PFSK-1 (cell line): Measurements from ENCODE around the gene HIVEP2.

Experiments
- FOXP2 ChIP-seq: optimal IDR thresholded peaks from 2 replicates; pipeline ENCODE3; 2011; ENCODE audit warnings: borderline replicate concordance, control low read depth, inconsistent platforms; ENCODE audit not compliant: insufficient read depth; ENCODE audit errors: extremely low read length, extremely low read depth
- POLR2AphosphoS5 ChIP-seq: IDR thresholded peaks from 2 replicates; pipeline ENCODE4 v1.6.1; 2012; ENCODE audit warnings: low read depth, mild to moderate bottlenecking, control low read depth, low read length, moderate library complexity
- SIN3A ChIP-seq: IDR thresholded peaks from 2 replicates; pipeline ENCODE4 v1.6.1; 2012; ENCODE audit warnings: mild to moderate bottlenecking, low read length, moderate library complexity, borderline replicate concordance; ENCODE audit not compliant: insufficient read depth
- TAF1 ChIP-seq: IDR thresholded peaks from 2 replicates; pipeline ENCODE4 v1.6.1; 2012; ENCODE audit warnings: low read length, control low read depth, borderline replicate concordance; ENCODE audit not compliant: insufficient read depth
- TF ChIP-seq, protein P1 (sequence below), 2 experiments: IDR thresholded peaks; 2 replicates each; pipeline versions ENCODE4 v1.6.1 to v1.8.0; 2011 to 2012; ENCODE audit warnings: low read depth in 2 of 2, low read length in 2 of 2, control low read depth in 1 of 2, inconsistent platforms in 1 of 2, mild to moderate bottlenecking in 1 of 2, moderate library complexity in 1 of 2; ENCODE audit not compliant: insufficient read depth in 1 of 2

The HIVEP2 gene

DNA sequence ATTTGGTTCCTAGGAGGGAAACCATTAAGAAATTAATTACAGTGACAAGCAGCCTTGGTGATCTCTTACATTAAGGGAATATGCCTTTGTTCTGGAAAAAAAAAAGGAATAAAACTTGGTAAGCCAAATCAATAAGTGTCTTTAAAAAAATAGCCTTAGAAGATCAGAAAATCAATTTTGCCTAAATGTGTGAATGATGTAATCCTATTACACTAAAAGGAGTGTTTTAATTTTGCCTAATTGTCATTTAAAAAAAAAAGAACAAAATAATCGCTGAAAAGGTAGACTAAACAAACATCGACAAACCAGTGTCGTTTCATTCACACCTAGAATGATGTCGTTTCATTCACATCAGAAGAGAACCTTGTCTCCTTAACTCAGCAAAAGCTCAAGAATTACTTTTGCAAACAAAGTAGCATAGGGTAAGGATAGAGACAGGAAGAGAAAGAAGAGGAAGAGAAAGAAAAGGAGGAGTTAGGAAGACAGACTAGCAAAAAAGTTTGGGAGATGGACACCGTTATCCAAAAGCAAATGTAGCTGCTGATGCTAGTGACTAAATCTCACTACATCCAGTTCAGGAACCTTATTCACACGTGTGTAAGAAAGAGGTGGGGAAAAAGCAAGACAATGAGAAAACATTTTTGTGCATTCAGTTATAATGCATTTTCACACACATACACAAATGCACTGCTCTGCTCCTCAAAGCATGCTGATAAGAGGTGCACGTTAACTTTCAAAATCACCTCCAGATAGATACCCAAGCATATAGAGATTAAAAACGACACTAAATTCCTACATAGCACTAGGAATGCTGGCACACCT lies 60.6 kb downstream of the HIVEP2 start:
- TF ChIP-seq POLR2AphosphoS5: no peak
- TF ChIP-seq SIN3A: no peak
- TF ChIP-seq, protein P1, sequence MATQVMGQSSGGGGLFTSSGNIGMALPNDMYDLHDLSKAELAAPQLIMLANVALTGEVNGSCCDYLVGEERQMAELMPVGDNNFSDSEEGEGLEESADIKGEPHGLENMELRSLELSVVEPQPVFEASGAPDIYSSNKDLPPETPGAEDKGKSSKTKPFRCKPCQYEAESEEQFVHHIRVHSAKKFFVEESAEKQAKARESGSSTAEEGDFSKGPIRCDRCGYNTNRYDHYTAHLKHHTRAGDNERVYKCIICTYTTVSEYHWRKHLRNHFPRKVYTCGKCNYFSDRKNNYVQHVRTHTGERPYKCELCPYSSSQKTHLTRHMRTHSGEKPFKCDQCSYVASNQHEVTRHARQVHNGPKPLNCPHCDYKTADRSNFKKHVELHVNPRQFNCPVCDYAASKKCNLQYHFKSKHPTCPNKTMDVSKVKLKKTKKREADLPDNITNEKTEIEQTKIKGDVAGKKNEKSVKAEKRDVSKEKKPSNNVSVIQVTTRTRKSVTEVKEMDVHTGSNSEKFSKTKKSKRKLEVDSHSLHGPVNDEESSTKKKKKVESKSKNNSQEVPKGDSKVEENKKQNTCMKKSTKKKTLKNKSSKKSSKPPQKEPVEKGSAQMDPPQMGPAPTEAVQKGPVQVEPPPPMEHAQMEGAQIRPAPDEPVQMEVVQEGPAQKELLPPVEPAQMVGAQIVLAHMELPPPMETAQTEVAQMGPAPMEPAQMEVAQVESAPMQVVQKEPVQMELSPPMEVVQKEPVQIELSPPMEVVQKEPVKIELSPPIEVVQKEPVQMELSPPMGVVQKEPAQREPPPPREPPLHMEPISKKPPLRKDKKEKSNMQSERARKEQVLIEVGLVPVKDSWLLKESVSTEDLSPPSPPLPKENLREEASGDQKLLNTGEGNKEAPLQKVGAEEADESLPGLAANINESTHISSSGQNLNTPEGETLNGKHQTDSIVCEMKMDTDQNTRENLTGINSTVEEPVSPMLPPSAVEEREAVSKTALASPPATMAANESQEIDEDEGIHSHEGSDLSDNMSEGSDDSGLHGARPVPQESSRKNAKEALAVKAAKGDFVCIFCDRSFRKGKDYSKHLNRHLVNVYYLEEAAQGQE (IDR thresholded peaks at IDR 0.05; ENCODE audit: insufficient read depth in 1 of 2, low read depth in 2 of 2, low read length in 2 of 2): no peak
- no peak for TF ChIP-seq TAF1
- TF ChIP-seq FOXP2: no peak

DNA sequence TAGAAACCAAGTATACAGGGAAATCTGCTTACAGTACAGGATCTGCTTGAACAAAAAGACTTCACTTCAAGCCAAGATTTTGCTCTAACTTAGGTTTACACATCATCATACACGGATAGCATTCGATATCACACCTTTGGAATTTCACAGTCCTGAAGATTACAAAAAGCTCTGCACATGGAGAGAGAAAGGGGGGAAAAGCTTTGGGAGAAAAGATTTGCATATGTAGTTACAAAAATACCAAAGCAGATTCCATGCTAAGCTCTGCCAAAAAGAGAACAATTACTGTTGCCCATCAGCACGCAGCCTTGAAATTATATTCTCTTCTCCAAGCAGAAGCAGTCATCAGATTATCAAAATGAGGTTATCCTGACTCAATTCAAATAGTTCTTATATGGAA lies 62.0 kb downstream of the HIVEP2 start:
- TF ChIP-seq SIN3A (no peak), POLR2AphosphoS5 (no peak), TAF1 (no peak), FOXP2 (no peak)
- TF ChIP-seq, protein P1 (IDR thresholded peaks at IDR 0.05; ENCODE audit: insufficient read depth in 1 of 2, low read depth in 2 of 2, low read length in 2 of 2): no peak

DNA sequence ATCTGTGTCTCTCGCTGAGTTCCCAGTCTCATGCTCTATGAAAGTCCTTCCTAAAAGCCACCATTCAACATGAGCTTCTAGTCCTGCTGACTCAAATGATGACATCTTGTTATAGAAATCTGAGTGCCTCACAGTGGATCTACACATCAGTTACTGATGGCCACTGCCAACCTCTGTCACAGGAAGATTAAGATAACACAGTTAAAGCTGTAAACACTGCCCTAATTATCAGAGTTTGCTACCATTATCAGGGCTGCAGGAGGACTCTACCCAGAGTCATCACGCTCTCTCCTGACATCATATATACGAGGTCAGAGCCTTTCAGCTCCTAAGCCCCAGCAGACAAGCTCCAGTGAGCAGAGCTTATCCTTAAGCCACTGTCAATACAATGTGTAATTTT lies 63.2 kb downstream of the HIVEP2 start:
- TF ChIP-seq FOXP2 (no peak), SIN3A (no peak)

DNA sequence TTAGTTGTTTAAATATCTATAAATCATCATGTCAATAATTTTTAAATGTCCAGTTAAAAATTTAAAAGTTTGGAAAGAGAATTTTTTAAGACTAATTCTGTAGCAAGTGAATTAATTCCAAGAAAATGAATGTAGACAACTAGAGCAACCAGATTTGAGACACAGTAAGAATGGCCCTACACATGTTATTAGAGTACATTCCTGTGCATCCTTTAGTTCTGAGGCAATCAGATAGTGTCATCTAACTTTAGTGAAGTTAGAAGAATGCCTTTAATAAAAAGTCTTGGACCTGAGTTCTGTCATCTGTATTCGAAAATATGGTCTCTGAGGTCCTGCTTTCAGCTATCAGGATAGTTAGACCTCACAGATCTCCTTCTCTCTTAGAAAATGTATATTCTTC lies 63.7 kb downstream of the HIVEP2 start:
- TF ChIP-seq, protein P1 (IDR thresholded peaks at IDR 0.05; ENCODE audit: insufficient read depth in 1 of 2, low read depth in 2 of 2, low read length in 2 of 2): no peak

DNA sequence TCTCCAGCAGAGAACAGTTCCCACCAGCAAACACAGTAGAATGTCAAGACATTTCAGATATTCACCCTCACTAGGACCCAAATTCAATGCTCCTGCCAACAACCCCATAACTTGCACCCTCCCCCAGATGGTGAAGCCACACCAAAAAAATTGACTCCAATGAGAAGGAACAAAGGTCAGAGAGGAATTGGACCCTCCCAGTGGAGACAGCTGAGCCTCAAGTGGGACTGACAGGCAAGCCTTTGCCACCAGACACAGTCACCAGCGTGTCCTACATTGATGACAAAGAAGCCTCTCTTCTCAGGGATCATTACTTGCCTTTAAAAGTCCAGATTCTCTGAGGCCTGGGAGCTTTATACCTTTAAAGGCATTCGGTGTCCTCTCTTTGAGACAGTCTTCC lies 64.8 kb downstream of the HIVEP2 start:
- TF ChIP-seq, protein P1 (IDR thresholded peaks at IDR 0.05; ENCODE audit: insufficient read depth in 1 of 2, low read depth in 2 of 2, low read length in 2 of 2): no peak
- TF ChIP-seq TAF1: no peak
- TF ChIP-seq POLR2AphosphoS5: no peak
- no peak for TF ChIP-seq SIN3A
- no peak for TF ChIP-seq FOXP2
